ENCODE measurements around the gene OR5K2. TPM values are rescaled to one million over a fixed set of nuclear protein-coding genes. Genes with fewer than 3 reads are reported as not detected.

Gene OR5K2
- total and polyA plus RNA-seq, 10 of the 15 experiments (the other 5 are each of a cell fraction or from before 2014, with no cell fraction given): 0.12 TPM; not detected in 9

DNA sequence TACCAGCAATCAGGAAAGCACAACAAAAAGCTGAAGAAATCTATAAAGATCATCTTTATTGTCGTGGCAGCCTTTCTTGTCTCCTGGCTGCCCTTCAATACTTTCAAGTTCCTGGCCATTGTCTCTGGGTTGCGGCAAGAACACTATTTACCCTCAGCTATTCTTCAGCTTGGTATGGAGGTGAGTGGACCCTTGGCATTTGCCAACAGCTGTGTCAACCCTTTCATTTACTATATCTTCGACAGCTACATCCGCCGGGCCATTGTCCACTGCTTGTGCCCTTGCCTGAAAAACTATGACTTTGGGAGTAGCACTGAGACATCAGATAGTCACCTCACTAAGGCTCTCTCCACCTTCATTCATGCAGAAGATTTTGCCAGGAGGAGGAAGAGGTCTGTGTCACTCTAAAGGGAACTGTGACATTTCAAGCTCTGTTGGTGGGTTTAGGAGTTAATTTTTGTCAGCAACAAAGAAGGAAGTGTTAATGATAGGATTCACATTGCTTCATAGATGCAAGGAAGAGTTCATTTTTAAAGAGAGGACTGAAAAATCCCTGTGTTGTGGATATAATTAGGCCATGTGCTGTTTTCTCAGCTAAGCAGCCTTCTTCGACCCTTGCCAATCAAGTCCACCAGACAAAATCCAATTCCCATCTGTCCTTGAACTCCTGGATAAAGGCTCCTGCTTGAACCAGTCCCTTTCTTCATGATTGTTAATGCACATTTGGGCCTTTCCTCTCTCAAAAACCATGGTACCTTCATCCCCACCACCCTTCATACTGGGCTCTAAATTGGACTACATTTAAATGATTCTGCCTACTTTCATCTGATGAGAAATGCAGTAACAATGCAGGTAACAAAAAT lies 35.5 kb downstream of the OR5K2 start (continued):
- TF ChIP-seq, protein P1, sequence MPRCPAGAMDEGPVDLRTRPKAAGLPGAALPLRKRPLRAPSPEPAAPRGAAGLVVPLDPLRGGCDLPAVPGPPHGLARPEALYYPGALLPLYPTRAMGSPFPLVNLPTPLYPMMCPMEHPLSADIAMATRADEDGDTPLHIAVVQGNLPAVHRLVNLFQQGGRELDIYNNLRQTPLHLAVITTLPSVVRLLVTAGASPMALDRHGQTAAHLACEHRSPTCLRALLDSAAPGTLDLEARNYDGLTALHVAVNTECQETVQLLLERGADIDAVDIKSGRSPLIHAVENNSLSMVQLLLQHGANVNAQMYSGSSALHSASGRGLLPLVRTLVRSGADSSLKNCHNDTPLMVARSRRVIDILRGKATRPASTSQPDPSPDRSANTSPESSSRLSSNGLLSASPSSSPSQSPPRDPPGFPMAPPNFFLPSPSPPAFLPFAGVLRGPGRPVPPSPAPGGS (IDR thresholded peaks at IDR 0.05; ENCODE audit: borderline replicate concordance, insufficient read depth, low read depth, low read length, poor library complexity, severe bottlenecking): peak; percentile 2
- TF ChIP-seq ZNF207 (IDR thresholded peaks at IDR 0.05; ENCODE audit: borderline replicate concordance): no peak
- no peak for TF ChIP-seq SRF (IDR thresholded peaks at IDR 0.05; ENCODE audit: low read depth in 2 of 2, low read length in 2 of 2)
- TF ChIP-seq WRNIP1 (IDR thresholded peaks at IDR 0.05; ENCODE audit: borderline replicate concordance, low read depth, low read length): no peak; the same call in 1 of the 2 replicates
- TF ChIP-seq BACH1 (IDR thresholded peaks at IDR 0.05; ENCODE audit: borderline replicate concordance): peak; percentile 10; the same call in 1 of the 2 replicates
- TF ChIP-seq NR2F1 (conservative IDR thresholded peaks at IDR 0.05): no peak
- TF ChIP-seq RBBP5 (conservative IDR thresholded peaks at IDR 0.05): no peak
- TF ChIP-seq SMAD5 (IDR thresholded peaks at IDR 0.05; ENCODE audit: low read depth): 0 out of 2 replicates have a peak, but pooled peaks have one; percentile 27
- no peak for TF ChIP-seq ETV6 (conservative IDR thresholded peaks at IDR 0.05 in 1 of 2, IDR thresholded peaks at IDR 0.05 in 1 of 2; ENCODE audit: borderline replicate concordance in 1 of 2, low read depth in 1 of 2)
- TF ChIP-seq STAT3 (IDR thresholded peaks at IDR 0.05; ENCODE audit: low read depth, low read length): no peak
- TF ChIP-seq POU2F2 (IDR thresholded peaks at IDR 0.05; ENCODE audit: borderline replicate concordance, low read depth, low read length): peak; percentile 66; the same call in 2 of the 3 replicates
- no peak for TF ChIP-seq GABPA (IDR thresholded peaks at IDR 0.05; ENCODE audit: low read depth)
- TF ChIP-seq TAF1 (IDR thresholded peaks at IDR 0.05; ENCODE audit: borderline replicate concordance, low read depth, low read length): no peak; the same call in 1 of the 2 replicates
- 0 out of 2 replicates have a peak, but pooled peaks have one; percentile 15 for TF ChIP-seq YY1 (IDR thresholded peaks at IDR 0.05; ENCODE audit: low read depth, low read length)
- TF ChIP-seq CHD1 (IDR thresholded peaks at IDR 0.05; ENCODE audit: low read depth, low read length): peak; percentile 75; the same call in 1 of the 2 replicates
- TF ChIP-seq SREBF1 (IDR thresholded peaks at IDR 0.05; ENCODE audit: low read length): no peak
- TF ChIP-seq MYC (IDR thresholded peaks at IDR 0.05; ENCODE audit: insufficient read depth, insufficient read length, insufficient replicate concordance, low read length, severe bottlenecking): no peak
- TF ChIP-seq, protein P2, sequence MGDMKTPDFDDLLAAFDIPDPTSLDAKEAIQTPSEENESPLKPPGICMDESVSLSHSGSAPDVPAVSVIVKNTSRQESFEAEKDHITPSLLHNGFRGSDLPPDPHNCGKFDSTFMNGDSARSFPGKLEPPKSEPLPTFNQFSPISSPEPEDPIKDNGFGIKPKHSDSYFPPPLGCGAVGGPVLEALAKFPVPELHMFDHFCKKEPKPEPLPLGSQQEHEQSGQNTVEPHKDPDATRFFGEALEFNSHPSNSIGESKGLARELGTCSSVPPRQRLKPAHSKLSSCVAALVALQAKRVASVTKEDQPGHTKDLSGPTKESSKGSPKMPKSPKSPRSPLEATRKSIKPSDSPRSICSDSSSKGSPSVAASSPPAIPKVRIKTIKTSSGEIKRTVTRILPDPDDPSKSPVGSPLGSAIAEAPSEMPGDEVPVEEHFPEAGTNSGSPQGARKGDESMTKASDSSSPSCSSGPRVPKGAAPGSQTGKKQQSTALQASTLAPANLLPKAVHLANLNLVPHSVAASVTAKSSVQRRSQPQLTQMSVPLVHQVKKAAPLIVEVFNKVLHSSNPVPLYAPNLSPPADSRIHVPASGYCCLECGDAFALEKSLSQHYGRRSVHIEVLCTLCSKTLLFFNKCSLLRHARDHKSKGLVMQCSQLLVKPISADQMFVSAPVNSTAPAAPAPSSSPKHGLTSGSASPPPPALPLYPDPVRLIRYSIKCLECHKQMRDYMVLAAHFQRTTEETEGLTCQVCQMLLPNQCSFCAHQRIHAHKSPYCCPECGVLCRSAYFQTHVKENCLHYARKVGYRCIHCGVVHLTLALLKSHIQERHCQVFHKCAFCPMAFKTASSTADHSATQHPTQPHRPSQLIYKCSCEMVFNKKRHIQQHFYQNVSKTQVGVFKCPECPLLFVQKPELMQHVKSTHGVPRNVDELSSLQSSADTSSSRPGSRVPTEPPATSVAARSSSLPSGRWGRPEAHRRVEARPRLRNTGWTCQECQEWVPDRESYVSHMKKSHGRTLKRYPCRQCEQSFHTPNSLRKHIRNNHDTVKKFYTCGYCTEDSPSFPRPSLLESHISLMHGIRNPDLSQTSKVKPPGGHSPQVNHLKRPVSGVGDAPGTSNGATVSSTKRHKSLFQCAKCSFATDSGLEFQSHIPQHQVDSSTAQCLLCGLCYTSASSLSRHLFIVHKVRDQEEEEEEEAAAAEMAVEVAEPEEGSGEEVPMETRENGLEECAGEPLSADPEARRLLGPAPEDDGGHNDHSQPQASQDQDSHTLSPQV (IDR thresholded peaks at IDR 0.05): no peak
- TF ChIP-seq CBFB (IDR thresholded peaks at IDR 0.05; ENCODE audit: low read depth): no peak; the same call in none of the 2 replicates
- no peak for TF ChIP-seq REST (IDR thresholded peaks at IDR 0.05; ENCODE audit: low read depth, low read length)
- TF ChIP-seq KAT2A (conservative IDR thresholded peaks at IDR 0.05; ENCODE audit: control insufficient read depth, low read depth, low read length): no peak

Data from GM12878 (cell line).